Activated CD4-positive, alpha-beta T cell treated with anti-CD3 and anti-CD28 coated beads, Interleukin-2, Interleukin-4, amounts not matched to agents 100 ng/mL and 50 ng/mL, durations not matched to agents 16 hours and 8 hours (primary cell): ENCODE results near the gene ETV6.

Experiments
- DNase-seq: peaks from one replicate; pipeline ENCODE4 v3.0.0-alpha.2; 2020; ENCODE audit warnings: low spot score

ETV6 gene

GRCh38 chr12:11694528-11694927, 45.1 kb downstream of the ETV6 start:
- no peak for DNase-seq

DNA sequence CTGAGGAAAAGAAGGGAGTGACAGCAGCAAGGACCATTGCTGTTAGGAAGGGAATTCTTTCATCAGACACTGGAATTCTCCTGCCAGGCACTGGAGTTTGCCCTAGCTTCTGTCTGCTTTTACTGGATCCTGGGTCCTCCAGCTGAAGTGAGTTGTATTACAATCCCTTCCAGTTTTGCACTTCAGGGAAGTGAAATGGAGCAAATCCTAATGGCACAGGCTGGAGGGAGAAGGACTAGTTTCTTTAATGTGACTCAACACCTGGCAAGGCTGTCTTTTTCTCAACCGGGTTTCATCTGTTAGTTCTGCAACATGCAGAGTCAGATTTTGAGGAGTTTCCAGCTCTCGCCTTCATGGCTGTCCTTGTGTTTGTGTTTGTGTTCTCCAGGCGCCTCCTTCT, 45.8 kb downstream of the ETV6 start:
- no peak for DNase-seq

DNA sequence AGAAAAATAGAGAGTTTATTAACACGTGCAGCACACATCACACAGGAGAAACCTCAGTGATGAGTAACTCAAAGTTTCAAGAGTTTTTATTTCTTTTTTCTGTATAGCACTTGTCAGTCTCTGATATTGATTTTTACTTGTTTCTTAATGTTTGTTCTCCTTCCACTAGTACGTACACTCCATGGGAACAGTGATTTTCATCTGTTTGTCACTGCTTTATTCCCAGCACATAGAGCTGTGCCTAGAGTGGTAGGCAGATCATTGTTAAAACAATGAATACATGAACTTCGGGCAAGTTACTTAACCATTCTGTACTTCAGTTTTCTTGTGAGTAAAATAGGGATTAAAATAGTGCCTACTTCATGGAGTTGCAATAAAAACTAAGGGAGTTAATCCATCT, 46.6 kb downstream of the ETV6 start:
- DNase-seq, result no peak

DNA sequence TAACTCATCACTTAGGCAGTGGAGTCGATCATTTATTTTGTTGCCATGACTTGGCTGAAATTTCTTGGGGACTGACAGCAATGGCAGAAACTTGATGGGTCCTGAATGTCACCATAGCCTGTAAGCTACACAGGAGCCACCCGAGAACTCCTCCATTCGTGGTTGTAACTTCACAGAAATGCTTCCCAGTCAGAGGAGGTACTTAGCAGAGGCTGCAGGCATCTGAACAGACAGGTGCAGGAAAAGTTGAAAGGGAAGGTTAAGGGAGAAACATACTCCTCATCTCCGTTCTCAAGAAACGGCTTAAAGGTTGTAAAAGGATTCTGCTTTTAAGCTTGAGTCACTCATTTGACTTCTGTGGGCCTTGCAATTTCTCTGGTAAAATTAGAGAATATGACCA, 47.7 kb downstream of the ETV6 start:
- DNase-seq, result no peak

- DNase-seq, result no peak
These were observed 48.4 kb downstream of the ETV6 start for GRCh38 chr12:11697670-11698387.

DNA sequence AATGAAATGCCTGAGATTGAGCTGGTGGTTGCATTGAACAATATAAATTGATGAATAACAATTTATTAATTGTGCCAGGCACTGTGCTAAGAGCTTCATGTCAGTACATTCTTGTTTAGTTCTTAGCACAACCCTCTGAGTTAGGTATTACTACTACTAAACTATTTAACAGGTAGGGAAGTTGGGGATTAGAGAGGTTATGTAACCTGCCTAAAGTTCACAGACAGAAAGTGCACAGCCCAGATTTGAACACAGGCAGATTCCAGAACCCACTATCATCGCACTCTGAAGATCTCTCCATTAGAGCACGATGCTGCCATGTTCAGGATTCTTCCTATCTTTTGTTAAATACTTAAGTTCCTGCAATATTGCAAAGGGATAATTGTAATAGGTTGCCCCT, 49.3 kb downstream of the ETV6 start:
- no peak for DNase-seq

DNA sequence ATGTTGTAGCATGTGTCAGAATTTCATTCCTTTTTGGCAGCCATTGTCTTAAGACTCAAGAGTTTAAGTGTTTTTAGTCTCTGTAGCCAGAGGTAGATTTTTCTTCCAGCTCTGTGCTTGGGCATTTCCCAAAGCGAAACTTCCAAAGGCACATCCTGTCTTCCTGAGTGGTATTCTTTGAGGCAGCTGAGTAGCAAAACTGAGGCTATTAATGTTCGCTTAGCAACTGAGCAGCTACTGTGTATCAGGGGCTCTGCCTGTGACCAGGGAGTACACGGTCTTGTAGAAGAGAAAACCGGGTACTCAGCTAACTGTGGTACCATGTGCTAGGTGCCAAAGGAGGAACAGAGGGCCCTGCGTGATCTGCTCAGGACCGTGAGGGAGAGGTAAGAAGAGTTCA, 52.0 kb downstream of the ETV6 start:
- no peak for DNase-seq

DNA sequence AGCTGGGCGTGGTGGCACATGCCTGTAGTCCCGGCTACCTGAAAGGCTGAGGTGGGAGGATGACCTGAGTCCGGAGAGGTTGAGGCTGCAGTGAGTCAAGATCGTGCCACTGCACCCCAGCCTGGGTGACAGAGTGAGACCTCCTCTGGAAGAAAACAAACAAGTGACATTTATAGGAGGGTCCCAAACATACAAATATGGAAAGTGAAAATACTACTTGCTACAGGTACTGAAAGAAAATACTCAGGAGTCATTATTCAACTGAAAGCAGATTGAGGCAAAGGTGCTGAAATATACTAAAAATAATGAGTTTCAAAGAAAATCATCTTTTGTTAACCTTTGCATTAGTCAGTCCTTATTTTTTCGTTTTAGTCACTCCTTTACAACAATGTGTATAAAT, 53.5 kb downstream of the ETV6 start:
- peak; percentile 19 for DNase-seq

GRCh38 chr12:11703378-11703777, 53.9 kb downstream of the ETV6 start:
- no peak for DNase-seq

- DNase-seq, result no peak
These were observed 54.6 kb downstream of the ETV6 start for GRCh38 chr12:11704089-11704488.

GRCh38 chr12:11705010-11705409, 55.5 kb downstream of the ETV6 start:
- DNase-seq, result no peak

DNA sequence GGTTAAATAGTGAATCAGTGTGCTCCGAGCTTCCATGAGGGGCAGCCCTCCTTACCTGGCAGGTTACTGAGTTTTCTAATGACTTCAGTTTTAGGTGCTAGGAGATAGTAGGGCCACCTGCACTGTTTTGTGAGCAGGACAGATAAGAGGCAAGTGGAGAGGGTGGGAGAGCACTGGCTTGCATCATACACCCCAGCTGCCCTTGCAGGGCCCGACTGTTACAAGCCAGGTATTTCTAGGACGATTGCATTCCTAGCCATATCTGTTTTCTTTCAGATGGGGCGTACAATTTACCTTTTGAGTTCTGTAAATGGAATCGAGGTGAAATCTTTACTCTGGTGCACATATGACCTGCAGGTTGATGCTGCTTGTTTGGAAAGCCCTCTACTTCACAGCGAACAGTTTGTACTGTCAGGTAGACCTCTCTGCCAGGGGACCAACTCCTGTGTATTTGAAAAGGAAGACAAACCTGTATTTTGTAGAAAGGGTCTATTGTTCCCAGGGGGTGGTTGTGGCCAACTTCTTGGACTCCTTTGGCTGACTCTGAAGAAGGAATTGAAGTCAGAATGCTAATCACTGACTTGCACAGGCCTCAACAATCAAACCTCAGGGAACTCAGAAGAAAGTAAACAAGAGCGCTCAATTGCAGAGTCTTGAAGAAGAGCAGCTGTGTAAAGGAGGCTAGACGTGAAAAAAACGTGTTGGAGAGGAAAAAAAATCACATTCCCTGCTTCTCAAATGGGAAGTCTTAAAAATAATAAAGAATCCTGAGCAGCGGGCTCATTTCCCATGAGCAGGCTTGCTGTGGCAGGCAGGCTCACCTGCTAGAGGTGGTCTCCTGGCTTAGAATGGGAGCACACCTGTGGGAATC, 57.3 kb downstream of the ETV6 start:
- DNase-seq, result no peak

GRCh38 chr12:11707535-11707934, 58.1 kb downstream of the ETV6 start:
- no peak for DNase-seq

DNA sequence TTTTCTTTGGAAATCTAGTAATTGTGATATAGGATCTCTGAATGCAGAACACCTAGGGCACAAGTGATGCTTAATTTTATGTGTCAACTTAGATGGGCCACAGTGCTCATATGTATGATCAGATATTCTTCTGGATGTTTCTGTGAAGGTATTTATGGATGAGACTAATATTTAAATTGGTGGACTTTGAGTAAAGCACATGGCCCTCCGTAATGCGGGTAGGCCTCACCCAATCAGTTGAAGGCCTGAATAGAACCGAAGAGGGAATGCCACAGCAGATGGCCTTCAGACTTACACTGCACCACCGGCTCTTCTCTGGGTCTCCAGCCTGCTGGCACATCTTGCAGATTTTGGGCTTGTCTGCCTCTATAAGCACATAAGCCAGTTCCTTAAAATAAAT, 60.0 kb downstream of the ETV6 start:
- DNase-seq, result no peak

DNA sequence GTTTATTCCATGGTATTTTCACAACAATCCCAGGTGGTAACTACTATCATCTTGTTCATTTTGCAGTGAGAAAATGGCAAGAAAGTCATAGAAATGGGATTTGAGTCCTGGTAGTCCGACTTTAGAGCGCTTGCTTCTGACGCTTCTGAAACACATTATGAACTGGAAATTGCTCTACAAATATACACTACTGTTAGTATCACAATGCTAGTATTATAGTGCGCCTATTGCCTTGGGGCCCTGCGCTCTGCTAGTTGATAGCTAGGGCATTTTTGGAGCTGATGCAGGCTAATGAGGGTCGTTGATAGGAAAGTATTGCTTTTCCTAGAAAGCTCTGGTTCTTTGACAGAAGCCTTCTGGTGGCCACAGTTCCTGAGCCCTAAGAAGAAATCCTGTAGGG, 61.0 kb downstream of the ETV6 start:
- DNase-seq, result no peak

- DNase-seq, result no peak
These were observed 61.4 kb downstream of the ETV6 start for GRCh38 chr12:11710906-11711305.

DNA sequence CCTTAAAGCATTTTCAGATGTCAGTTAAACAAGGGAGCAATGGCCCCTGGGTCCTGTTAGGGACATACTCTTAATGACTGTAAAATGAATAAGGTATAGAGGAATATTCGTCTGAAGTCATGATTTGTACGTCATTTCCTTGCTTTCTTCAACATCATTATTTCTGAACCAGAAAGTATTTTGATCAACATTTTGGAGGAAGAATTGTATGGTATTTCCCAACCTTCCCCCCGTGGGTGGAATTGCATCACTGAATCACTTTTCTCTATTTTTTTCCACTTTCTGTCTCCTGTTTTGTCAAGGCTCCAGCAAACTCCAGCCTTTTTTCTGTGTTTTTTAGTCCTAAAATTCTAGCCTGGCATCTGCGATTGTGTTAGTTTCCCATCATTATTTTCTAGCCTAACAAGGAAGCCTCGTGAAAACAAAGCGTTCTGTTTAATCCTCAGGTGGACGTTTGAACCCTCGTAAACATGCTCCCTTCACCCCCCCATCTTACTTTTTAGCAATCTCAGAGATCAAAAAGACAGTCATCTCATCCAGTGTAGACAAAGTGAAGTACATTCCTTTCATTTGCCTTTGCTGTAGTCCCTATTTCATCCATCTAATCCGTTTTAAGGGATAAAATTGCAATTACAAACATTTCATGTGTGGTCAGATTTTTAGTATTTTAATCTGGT, 62.3 kb downstream of the ETV6 start:
- DNase-seq, result no peak

GRCh38 chr12:11712491-11712890, 63.0 kb downstream of the ETV6 start:
- DNase-seq, result no peak

DNA sequence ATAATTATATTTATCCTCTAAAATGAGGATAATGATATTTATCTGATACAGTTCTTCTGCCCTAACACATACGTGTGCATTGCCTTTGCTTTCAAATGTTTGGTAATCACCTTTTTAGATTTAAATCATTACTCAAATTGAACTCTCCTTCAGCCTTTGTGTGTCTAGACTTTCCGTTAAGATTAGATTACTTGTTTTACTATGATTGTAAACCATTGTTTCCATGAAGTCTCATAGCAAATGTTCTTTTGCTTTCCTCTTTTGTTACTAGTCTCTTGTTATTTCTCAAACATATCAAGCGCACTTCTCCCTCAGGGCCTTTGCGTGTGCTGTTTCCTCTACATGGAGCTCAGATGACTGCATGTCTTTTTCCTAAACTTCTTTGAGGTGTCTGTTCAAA, 63.7 kb downstream of the ETV6 start:
- DNase-seq, result no peak

DNA sequence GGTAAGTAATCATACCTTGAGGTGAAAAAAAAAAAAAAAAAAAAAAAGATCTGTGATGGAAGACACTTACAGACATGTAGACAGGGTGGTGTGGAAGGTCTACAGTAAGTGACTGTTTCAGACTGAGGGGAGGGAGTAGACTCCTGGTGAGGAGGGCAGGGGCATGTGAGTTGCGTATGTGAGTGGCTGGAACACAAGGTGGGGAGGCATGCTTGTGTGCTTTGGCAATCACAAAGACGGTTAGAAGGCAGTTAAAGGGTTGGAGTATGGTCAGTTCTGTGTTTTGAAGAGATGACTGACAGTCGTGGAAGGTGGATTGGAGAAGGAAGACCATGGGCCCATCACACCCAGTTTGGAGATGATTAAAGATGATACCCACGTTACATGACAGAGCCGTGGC, 65.2 kb downstream of the ETV6 start:
- no peak for DNase-seq

- DNase-seq, result no peak
These were observed 66.1 kb downstream of the ETV6 start for GRCh38 chr12:11715621-11716020.

- DNase-seq, result no peak
These were observed 67.5 kb downstream of the ETV6 start for GRCh38 chr12:11716794-11717518.
